Ovary (tissue), 3 donors: ENCODE results near the gene SLC2A6.

Source experiments
- CTCF ChIP-seq, 3 donors: fragments of 450-650 bp in 2 of 3; fragments of 200-600 bp in 1 of 3; IDR thresholded peaks; one replicate each; pipeline versions ENCODE4 v1.5.1 to v1.8.0; 2016 to 2022; ENCODE audit warnings: antibody characterized with exemption in 3 of 3, mild to moderate bottlenecking in 1 of 3
- EP300 ChIP-seq: sonication (generic); formaldehyde crosslinking; IDR thresholded peaks from one replicate; pipeline ENCODE4 v1.6.1; 2017; ENCODE audit warnings: antibody characterized with exemption
- POLR2A ChIP-seq: fragments of 450-650 bp; IDR thresholded peaks from one replicate; pipeline ENCODE4 v1.6.1; 2017; ENCODE audit warnings: antibody characterized with exemption, mild to moderate bottlenecking, moderate library complexity
- donor health status: DM: no; HTN: no; CAD: no.

GRCh38 chr9:133491656-133491925, 12.7 kb upstream of the SLC2A6 start:
- TF ChIP-seq POLR2A, result no peak
- TF ChIP-seq CTCF (IDR thresholded peaks at IDR 0.05), result no peak
- TF ChIP-seq EP300, result no peak
